NCI-H128 (cell line): ENCODE measurements around the gene ASB6.
A peak's percentile ranks its signal among the peaks of the same experiment; 100 is the strongest.
"Not testable (repeated sequence)": the region's sequence is repeated elsewhere in the genome, so short reads cannot be mapped to it uniquely, and the experiment has no call there.

ENCODE experiments used
- DNase-seq: peaks from one replicate; lab custom pipeline; 2025; ENCODE audit not compliant: unreplicated experiment; lab: John Stamatoyannopoulos, UW

Gene ASB6

GRCh38 chr9:129644902-129645301 is 3.0 kb upstream of the ASB6 start:
- DNase-seq: no peak

GRCh38 chr9:129644365-129644764 is 2.4 kb upstream of the ASB6 start:
- DNase-seq: no peak

GRCh38 chr9:129643706-129644105 is 1.8 kb upstream of the ASB6 start:
- DNase-seq: no peak

- DNase-seq: no peak
Measured at GRCh38 chr9:129640871-129641749, 841 bp downstream of the ASB6 start.

- peak; percentile 76 for DNase-seq
Measured at GRCh38 chr9:129640086-129640870, 1.7 kb downstream of the ASB6 start.

GRCh38 chr9:129639756-129640085 is 2.2 kb downstream of the ASB6 start:
- no peak for DNase-seq

- no peak for DNase-seq
Measured at GRCh38 chr9:129639034-129639630, 2.8 kb downstream of the ASB6 start.

- no peak for DNase-seq
Measured at GRCh38 chr9:129637673-129638439, 4.1 kb downstream of the ASB6 start.

- DNase-seq: no peak
Measured at GRCh38 chr9:129637102-129637501, 4.8 kb downstream of the ASB6 start.

GRCh38 chr9:129636343-129636742 is 5.6 kb downstream of the ASB6 start:
- not testable (repeated sequence) for DNase-seq

- DNase-seq: no peak
Measured at GRCh38 chr9:129635099-129636065, 6.6 kb downstream of the ASB6 start.

GRCh38 chr9:129633848-129634247 is 8.1 kb downstream of the ASB6 start:
- DNase-seq: no peak

GRCh38 chr9:129633207-129633606 is 8.7 kb downstream of the ASB6 start:
- DNase-seq: no peak

- DNase-seq: no peak
Measured at GRCh38 chr9:129632460-129632859, 9.5 kb downstream of the ASB6 start.

- no peak for DNase-seq
Measured at GRCh38 chr9:129631674-129632129, 10.2 kb downstream of the ASB6 start.

- no peak for DNase-seq
Measured at GRCh38 chr9:129630967-129631673, 10.8 kb downstream of the ASB6 start.

GRCh38 chr9:129629251-129629820 is 12.6 kb downstream of the ASB6 start:
- no peak for DNase-seq

- DNase-seq: no peak
Measured at GRCh38 chr9:129628709-129629108, 13.2 kb downstream of the ASB6 start.
